ENCODE data around the gene RASAL2. TPM values are rescaled to one million over a fixed set of nuclear protein-coding genes. Genes with fewer than 3 reads are reported as not detected.

RASAL2 gene
- total and polyA plus RNA-seq, 9 of the 15 experiments (the other 6 are each of a cell fraction or from before 2014, with no cell fraction given), result 0.13 to 1.0 (median 0.62) TPM

GRCh38 chr1:178161516-178161915 is 67.6 kb downstream of the RASAL2 start (continued):
- no peak for TF ChIP-seq NFE2 (IDR thresholded peaks at IDR 0.05; ENCODE audit: low read depth)

DNA sequence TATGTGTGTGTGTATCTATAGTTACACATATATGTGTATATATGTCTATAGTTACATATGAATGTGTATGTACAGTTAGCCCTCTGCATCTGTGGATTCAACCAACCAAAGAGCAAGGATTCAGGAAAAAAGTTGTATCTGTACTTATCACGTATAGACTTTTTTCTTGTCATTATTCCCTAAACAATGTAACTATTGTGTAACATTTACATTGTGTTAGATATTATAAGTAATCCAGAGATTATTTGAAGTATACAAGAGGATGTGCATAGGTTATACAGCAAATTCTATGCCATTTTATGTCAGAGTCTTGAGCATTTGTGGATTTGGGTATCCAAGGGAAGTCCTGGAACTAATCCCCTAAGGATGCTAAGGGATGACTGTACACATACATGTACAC is 71.3 kb downstream of the RASAL2 start:
- TF ChIP-seq HES1 (IDR thresholded peaks at IDR 0.05; ENCODE audit: low read depth), result no peak
- no peak for TF ChIP-seq RBM39 (optimal IDR thresholded peaks at IDR 0.05; ENCODE audit: low read depth, low read length)
- TF ChIP-seq CEBPB (tag; IDR thresholded peaks at IDR 0.05), result peak; percentile 38; the same call in 1 of the 2 replicates
- TF ChIP-seq RERE (CRISPR knock-in tag; IDR thresholded peaks at IDR 0.05; ENCODE audit: borderline replicate concordance), result no peak
- TF ChIP-seq STAT5B (CRISPR knock-in tag; IDR thresholded peaks at IDR 0.05), result no peak
- no peak for TF ChIP-seq CEBPG (CRISPR knock-in tag; IDR thresholded peaks at IDR 0.05)
- peak in 1 of 2 experiments; percentile 39; a peak in 1 of 4 replicates for TF ChIP-seq CEBPG (tag; conservative IDR thresholded peaks at IDR 0.05 in 1 of 2, IDR thresholded peaks at IDR 0.05 in 1 of 2)
- Histone ChIP-seq H3K79me2 (ENCODE audit: control insufficient read depth, insufficient read depth, low read length) (no peaks in the 10 kb centered on the region), H3K4me3 (no peak overlapping the region), H3K9ac (ENCODE audit: insufficient read depth in 1 of 2, low read depth in 2 of 2, low read length in 2 of 2) (no peak overlapping the region), H3K4me2 (ENCODE audit: insufficient read depth, low read length) (no peak overlapping the region), H3K4me1 (replicated peaks in 1 of 2; ENCODE audit: control insufficient read depth in 2 of 2, insufficient read depth in 2 of 2, low read length in 2 of 2) (no peaks in the 10 kb centered on the region), H3K9me1 (ENCODE audit: control insufficient read depth, insufficient read depth, low read length) (no peaks in the 10 kb centered on the region), H2AFZ (ENCODE audit: low read depth, low read length) (no peak overlapping the region), H3K27me3 (ENCODE audit: control insufficient read depth in 2 of 2, insufficient read depth in 2 of 2, low read length in 2 of 2) (no peaks in the 10 kb centered on the region), H3K27ac (ENCODE audit: extremely low read depth, low read depth, low read length) (no peak overlapping the region), H4K20me1 (replicated peaks; ENCODE audit: control insufficient read depth, insufficient read depth, low read length) (no peaks in the 10 kb centered on the region), H3K36me3 (ENCODE audit: control insufficient read depth, insufficient read depth, low read length) (no peaks in the 10 kb centered on the region), H3K9me3 (replicated peaks; ENCODE audit: control insufficient read depth, insufficient read depth, low read depth, low read length) (no peaks in the 10 kb centered on the region)
- ATAC-seq (no peak), FAIRE-seq (no peak), DNase-seq (ENCODE audit: extremely low read depth in 1 of 4, low spot score in 3 of 4) (no peak)
- intact Hi-C loops (cut with micrococcal nuclease), result no loop called here
- BruUV-seq (replicated peaks), result no TSS peak
- WGBS (ENCODE audit: insufficient coverage, low coverage, missing lambda C conversion rate), result 5% methylated on average over 1 of the region's 1 CpG
- ChIA-PET CTCF (ENCODE audit: low intra/inter-chr PET ratio) (no interaction called here), POLR2A (no interaction called here)
- in situ Hi-C loops (cut with MboI), result no loop called here

Measured in K562 (cell line).